ENCODE data around the gene SPRTN.

SPRTN gene

DNA sequence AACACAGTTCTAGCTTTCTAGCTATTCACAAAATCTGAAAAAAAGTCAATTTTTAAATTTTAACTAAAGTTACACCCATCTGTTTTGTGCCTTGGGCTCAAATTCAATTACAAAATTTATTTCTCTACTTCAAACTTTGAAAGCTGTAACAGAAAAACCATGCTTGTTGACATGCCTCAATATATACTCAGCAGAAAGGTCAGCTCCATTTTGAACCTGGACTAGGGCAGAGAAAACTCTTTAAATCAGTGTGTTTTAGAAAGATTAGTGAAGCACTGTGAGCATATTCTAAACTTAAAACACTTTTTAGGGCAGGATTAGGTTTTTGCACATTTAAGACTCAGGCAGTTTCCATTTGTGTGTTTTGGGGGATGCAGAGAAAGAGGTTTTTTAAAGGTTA, 34.4 kb downstream of the SPRTN start:
- no peak for TF ChIP-seq PPARA (CRISPR knock-in tag; IDR thresholded peaks at IDR 0.05; ENCODE audit: borderline replicate concordance)
- no peak for TF ChIP-seq ZFP3 (CRISPR knock-in tag; IDR thresholded peaks at IDR 0.05)
- no peak for TF ChIP-seq ZNF565 (CRISPR knock-in tag; conservative IDR thresholded peaks at IDR 0.05; ENCODE audit: low read depth)
- no peak for TF ChIP-seq CSDC2 (CRISPR knock-in tag; IDR thresholded peaks at IDR 0.05)
- TF ChIP-seq SNAI2 (CRISPR knock-in tag; IDR thresholded peaks at IDR 0.05) = no peak
- no peak for TF ChIP-seq TCF4 (CRISPR knock-in tag; IDR thresholded peaks at IDR 0.05; ENCODE audit: borderline replicate concordance)
- no peak for ATAC-seq

DNA sequence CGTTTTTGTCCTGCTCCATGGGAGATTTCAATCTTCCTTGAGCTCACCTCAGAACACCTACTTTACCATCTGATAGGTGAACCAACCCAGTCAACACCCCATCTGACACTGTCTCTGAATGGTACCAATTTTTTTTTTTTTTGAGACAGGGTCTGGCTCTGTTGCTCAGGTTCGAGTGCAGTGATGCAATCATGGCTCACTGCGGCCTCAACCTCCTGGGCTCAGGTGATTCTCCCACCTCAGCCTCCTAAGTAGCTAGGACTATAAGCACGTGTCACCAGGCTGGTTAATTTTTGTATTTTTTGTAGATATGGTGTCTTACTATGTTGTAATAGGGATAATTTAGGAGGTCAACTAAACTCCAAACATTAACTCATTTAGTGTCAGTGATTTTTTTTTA, 36.3 kb downstream of the SPRTN start:
- TF ChIP-seq, protein P1, sequence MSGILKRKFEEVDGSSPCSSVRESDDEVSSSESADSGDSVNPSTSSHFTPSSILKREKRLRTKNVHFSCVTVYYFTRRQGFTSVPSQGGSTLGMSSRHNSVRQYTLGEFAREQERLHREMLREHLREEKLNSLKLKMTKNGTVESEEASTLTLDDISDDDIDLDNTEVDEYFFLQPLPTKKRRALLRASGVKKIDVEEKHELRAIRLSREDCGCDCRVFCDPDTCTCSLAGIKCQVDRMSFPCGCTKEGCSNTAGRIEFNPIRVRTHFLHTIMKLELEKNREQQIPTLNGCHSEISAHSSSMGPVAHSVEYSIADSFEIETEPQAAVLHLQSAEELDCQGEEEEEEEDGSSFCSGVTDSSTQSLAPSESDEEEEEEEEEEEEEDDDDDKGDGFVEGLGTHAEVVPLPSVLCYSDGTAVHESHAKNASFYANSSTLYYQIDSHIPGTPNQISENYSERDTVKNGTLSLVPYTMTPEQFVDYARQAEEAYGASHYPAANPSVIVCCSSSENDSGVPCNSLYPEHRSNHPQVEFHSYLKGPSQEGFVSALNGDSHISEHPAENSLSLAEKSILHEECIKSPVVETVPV (CRISPR knock-in tag; IDR thresholded peaks at IDR 0.05) = no peak
- TF ChIP-seq SNAI2 (CRISPR knock-in tag; IDR thresholded peaks at IDR 0.05) (no peak), ARNTL (CRISPR knock-in tag; IDR thresholded peaks at IDR 0.05; ENCODE audit: borderline replicate concordance, low read depth) (no peak), ZNF565 (CRISPR knock-in tag; conservative IDR thresholded peaks at IDR 0.05; ENCODE audit: low read depth) (no peak), ZNF8 (CRISPR knock-in tag; IDR thresholded peaks at IDR 0.05) (no peak), PATZ1 (CRISPR knock-in tag; IDR thresholded peaks at IDR 0.05; ENCODE audit: borderline replicate concordance) (no peak), TSHZ2 (CRISPR knock-in tag; IDR thresholded peaks at IDR 0.05) (no peak), BACH2 (CRISPR knock-in tag; IDR thresholded peaks at IDR 0.05; ENCODE audit: borderline replicate concordance) (no peak), CREB5 (CRISPR knock-in tag; IDR thresholded peaks at IDR 0.05; ENCODE audit: low read depth) (no peak), ZFP3 (CRISPR knock-in tag; IDR thresholded peaks at IDR 0.05) (no peak), TOX (CRISPR knock-in tag; IDR thresholded peaks at IDR 0.05; ENCODE audit: borderline replicate concordance) (no peak), POU6F1 (CRISPR knock-in tag; IDR thresholded peaks at IDR 0.05; ENCODE audit: borderline replicate concordance, low read depth) (no peak), ISL1 (CRISPR knock-in tag; IDR thresholded peaks at IDR 0.05) (no peak)
- no peak for ATAC-seq

GRCh38 chr1:231376101-231376500, 38.0 kb downstream of the SPRTN start:
- no peak for TF ChIP-seq POU6F1 (CRISPR knock-in tag; IDR thresholded peaks at IDR 0.05; ENCODE audit: borderline replicate concordance, low read depth)
- no peak for TF ChIP-seq OSR1 (CRISPR knock-in tag; IDR thresholded peaks at IDR 0.05)
- no peak for TF ChIP-seq ZNF8 (CRISPR knock-in tag; IDR thresholded peaks at IDR 0.05)
- no peak for TF ChIP-seq ESRRG (CRISPR knock-in tag; IDR thresholded peaks at IDR 0.05)
- no peak for TF ChIP-seq PPARA (CRISPR knock-in tag; IDR thresholded peaks at IDR 0.05; ENCODE audit: borderline replicate concordance)
- TF ChIP-seq GLIS3 (CRISPR knock-in tag; IDR thresholded peaks at IDR 0.05) = no peak
- no peak for TF ChIP-seq ARNTL (CRISPR knock-in tag; IDR thresholded peaks at IDR 0.05; ENCODE audit: borderline replicate concordance, low read depth)
- no peak for TF ChIP-seq TCF4 (CRISPR knock-in tag; IDR thresholded peaks at IDR 0.05; ENCODE audit: borderline replicate concordance)
- TF ChIP-seq SNAI2 (CRISPR knock-in tag; IDR thresholded peaks at IDR 0.05) = no peak
- TF ChIP-seq ZNF565 (CRISPR knock-in tag; conservative IDR thresholded peaks at IDR 0.05; ENCODE audit: low read depth) = no peak

More at GRCh38 chr1:231376101-231376500, 38.0 kb downstream of the SPRTN start:
- peak; percentile 37; the same call in 2 of the 3 replicates for ATAC-seq
